Endometrial microvascular endothelial cells (primary cell): ENCODE data around the gene CAB39. TPM values are rescaled to one million over a fixed set of nuclear protein-coding genes. Genes with fewer than 3 reads are reported as not detected.

ENCODE experiments used
- in situ Hi-C: cut with HindIII; loops from 2 replicates; pipeline ENCODE4 v1.10.0; 2017; ENCODE audit warnings: low sequenced_read_pairs, low pct_unique_long_range_greater_than_20kb; ENCODE audit errors: inconsistent ontology term
- total RNA-seq: library from RNA; depleted of rRNA; stranded (reverse); fragments of >200 nt; gene quantifications from one replicate; pipeline ENCODE4 v1.2.3, GENCODE V29; 2015; ENCODE audit errors: inconsistent ontology term

Gene CAB39
- total RNA-seq, 1 donor from 2014 or later = 65.6 TPM

DNA sequence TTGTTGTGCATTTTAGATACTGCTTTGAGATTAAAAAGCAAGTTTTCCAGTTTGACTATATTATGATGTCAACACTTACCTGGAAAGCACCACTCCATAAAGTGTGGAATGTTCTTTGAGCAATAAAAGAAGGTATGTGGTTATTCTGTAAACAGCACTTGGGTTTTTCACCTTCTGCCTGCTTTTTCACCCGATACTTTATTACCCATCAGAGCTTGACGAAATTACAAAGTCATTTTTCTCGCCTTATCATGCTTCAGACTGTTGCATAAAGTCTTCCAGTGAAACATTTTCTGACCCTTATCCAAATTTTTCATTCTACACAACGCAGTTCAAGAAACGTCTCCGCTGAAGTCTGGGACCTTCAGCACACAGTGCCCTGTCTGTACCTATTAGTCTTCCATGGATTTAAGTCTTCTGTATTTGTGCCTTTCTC, 25.2 kb downstream of the CAB39 start:
- in situ Hi-C loops = no loop called here

DNA sequence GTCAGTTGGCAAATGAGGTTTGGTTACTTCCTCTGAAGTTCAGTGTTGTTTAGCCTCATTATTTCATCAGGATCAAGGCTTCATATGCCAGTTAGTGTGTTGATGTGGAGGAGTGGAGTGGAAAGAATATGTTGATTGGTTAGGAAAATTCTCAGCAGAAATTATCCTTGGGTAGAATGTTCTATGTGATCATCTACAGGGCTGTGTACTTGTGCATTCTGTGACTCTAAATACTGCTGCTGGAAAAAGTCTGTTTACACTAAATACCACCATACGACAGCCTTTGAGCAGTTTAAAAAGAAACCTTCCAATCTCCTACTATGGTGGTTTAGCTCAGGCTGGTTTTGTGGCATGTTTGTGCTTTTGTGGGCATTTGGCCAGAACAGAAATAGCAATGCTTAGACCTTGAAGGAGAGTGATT, 25.8 kb downstream of the CAB39 start:
- in situ Hi-C loops = no loop called here

DNA sequence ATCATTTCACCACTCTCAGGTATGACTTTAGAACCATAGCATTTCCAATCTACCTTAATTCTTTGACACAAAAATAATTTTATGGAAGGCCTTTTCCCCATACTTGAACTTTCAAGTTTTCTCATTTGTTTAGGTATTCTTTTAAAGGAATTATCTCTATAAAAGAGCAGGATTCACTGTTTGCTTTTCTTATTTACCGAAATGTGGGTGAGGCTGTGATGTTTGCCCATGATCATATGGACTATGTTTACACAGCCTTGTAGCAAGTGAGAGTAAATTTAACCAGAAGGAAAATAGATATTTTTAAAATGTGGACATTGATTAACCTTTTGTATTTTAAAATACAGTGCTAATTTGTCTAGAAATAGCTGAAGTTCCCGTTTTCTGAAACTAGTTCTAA, 26.3 kb downstream of the CAB39 start:
- in situ Hi-C loops = no loop called here

DNA sequence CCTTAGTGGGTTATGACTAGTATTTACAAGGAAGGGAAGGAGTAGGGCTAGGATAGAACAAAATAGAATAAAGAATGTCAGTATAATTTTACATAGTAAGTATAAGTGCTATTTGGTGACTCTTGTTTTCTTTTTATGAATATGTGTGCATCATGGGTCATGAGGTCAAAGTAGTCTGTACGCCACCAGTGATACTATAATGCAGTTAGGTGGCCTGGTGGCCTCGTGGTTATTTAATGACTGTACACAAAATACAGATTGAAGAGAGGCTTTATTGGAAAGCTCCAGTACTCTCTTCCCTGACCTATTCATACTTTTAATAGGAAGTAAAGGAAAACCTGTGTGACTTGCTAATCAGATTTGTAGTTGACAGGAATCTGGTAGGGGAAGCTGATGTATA, 27.3 kb downstream of the CAB39 start:
- in situ Hi-C loops = no loop called here

DNA sequence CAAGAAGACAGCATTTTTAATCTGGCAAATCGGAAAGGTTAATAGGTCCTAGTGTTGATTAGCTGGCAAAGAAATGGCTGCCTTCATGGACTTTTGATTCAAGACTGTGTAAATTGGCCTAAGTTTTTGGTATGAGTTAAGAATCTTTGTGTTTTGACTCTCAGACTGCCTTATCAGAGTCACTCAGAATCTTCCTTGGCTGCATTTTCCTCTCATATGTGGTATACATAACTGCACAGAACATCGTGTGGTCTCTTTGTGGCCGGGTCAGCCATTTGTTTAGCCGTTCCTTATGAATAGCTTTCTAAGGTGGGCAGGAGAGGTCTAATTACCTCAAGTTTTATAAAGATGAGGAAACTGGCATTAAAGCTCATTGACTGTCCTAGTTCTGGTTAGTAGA, 30.1 kb downstream of the CAB39 start:
- in situ Hi-C loops = no loop called here

DNA sequence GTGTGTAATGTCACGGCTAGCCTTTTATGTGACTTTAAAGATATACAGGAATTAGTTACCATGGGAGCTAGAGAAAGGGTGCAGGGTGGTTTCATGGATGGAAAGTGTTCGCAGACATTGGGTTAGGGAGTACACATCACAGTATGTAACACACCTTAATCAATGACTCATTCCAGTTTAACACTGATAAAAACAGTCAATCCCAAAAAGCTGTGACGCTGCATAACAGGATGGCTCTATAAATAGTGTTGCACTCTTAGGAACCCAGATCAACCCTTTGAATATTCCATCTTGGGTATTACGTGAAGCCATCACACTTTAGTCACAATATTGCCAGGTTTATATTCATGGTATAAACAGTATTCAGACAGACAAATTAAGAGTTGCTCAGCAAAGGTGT, 33.6 kb downstream of the CAB39 start:
- in situ Hi-C loops = no loop called here

DNA sequence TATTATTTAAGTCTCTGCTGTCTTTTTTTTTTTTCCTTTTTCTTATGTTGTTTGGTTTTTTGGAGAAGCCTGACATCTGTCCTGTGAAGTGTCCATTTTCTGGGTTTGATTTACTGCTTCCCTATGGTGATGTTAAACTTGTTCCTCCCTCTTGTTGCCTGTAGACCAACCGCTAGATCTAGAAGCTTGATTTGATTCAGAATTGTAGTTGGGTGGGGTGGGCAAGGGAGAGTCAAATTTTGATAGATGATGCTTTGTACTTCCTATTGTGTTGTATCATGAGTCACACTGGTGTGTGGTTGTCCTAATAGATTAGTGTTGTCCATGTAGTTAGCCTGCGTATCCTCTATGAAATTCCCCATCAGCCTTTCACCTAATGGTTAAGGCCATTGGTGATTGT, 35.4 kb downstream of the CAB39 start:
- in situ Hi-C loops = no loop called here

DNA sequence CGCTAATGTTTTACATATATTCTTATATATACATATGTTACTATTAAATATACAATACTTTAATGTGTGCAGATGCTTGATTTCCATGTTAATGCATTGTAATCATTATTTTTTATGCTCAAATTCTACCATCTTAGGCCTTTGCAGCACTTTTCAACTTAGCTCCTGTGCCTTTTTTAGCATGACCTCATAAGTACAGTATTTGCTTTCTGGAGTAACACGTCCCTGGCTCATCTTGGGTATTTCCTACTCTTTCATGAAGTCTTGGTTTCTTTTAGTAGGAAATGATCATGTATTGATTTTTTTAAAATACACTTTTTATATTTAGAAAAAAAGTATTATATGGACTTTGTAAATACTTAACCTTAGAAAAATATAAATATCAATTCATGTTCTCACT, 36.5 kb downstream of the CAB39 start:
- in situ Hi-C loops = no loop called here

DNA sequence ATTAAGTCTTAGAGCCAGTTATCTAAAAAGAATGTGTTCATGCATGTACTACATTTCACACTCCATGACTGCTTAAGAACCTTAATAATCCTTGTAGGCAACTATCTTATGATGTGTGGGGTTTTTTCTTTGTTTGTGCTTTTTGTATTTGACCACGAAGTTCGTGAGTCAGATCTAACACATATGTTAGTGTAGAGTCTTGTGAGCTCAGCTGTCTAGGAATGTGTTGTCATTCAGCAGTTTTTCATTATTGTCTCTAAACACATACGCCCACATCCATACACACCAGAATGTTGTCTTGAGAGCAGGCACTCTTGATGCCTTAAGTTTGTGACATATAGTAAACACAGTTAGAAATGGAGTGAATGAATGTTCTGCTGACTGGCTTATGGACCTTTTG, 38.4 kb downstream of the CAB39 start:
- in situ Hi-C loops = no loop called here

DNA sequence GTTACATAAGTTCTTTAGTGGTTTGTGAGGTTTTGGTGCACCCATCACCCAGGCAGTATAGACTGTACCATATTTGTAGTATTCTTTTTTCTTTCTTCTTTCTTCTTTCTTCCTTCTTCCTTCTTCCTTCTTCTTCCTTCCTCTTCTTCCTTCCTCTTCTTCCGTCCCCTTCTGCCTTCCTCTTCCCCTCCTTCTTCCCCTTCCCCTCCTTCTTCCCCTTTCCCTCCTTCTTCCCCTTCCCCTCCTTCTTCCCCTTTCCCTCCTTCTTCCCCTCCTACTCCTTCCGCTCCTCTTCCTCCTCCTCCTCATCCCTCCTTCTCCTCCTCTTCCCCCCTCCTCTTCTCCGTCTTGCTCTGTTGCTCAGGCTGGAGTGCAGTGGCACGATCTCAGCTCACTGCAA, 41.6 kb downstream of the CAB39 start:
- in situ Hi-C loops = no loop called here

DNA sequence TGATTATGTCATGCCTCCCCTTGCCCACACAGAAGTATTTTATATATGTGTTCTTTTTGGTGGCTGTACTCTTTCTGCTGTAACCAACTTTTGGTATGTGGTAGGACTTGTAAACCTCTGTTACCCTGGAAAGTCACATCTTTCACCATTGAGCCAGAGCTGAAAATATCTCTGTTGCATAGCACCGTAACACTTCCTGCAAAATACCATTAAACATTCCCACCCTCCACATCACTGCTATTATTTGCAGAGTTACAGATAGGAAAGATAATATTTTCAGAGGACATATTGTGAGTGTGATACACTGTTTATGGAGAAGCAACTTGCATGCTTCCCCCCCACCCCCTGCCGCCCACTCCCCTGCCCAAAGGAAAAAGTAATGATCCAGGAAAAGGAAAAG, 44.8 kb downstream of the CAB39 start:
- in situ Hi-C loops = no loop called here

DNA sequence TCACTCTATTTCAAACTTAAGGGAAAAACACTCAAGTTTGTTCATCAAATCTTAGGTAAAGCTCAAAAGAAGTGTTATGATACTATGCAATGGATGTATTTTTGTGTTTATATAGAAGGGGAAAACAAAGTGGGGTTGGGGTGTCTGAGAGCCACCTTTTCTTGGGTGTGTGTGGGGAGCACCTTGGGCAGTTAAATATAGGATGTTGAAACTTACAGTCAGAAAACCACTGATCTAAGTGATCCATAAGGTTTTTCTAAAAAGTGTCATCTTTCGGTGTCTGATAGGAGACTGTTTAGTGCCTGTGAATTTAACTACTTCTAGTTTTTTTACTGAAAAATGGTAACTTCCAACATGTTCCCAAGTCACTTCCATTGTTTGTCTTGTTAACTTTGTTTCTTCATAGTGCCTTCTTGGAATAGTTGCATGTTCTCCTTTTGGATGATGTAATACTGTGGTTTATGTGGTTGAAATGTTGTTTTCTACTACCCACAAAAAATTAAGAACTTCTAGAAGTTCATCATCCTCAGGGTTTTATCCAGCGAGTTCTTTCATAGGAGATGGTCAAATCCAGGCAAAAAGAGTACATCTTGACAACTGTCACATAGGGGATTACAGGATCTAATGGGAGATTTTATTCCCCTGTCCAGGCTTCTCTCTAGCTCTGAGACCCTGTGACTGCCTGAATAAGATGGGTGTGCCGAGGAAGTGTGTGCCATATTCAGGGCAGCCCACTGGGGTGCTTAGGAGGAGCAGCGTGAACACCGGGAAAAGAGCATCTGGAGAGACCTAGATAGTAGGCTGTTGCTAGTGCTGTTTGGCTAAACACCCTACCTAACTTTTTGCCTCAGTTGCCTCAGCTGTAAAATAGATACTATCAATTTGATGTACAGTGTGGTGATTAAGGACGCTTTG, 46.2 kb downstream of the CAB39 start:
- in situ Hi-C loops = no loop called here

DNA sequence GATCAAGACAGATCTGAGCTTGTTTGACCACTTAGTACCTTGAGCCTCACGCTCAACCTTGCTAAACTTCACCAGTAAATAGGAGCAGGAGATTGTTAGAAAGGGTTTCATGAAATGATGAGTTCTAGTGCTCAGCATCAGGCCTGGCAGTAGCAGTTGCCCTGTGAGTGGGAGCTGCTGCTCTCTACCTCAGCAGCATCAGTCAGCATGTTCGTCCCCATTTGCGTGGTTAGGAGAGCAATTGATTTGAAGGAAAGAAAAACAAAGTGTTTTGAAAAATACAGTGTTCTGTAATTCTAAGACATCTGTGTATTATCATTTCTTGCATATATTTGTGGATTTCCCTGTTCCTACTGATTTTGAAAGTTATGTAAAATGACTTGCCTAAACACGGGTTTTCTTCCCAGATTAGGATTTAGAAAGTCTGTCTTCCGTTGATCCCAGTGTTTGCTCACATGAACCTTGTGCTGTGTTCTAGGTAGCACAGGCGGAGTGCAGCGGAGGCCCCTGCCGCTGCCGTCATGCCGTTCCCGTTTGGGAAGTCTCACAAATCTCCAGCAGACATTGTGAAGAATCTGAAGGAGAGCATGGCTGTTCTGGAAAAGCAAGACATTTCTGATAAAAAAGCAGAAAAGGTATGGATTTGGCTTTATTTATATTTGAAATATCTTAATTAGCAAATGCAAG, 47.0 kb downstream of the CAB39 start:
- in situ Hi-C loops = no loop called here

DNA sequence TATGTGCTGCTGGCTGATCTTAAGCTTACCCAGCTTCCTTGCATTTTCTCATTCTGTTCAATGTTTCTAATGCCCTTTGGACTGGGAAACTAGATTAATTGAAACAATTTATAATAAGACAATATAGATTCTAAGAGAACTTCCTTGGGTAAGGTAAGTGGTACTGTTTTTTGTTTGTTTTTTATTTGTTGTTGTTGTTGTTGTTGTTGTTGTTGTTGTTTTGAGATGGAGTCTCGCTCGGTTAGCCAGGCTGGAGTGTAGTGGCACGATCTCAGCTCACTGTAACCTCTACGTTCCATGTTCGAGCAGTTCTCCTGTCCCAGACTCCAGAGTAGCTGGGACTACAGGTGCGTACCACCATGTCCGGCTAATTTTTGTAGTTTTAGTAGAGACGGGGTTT, 49.1 kb downstream of the CAB39 start:
- in situ Hi-C loops = no loop called here

DNA sequence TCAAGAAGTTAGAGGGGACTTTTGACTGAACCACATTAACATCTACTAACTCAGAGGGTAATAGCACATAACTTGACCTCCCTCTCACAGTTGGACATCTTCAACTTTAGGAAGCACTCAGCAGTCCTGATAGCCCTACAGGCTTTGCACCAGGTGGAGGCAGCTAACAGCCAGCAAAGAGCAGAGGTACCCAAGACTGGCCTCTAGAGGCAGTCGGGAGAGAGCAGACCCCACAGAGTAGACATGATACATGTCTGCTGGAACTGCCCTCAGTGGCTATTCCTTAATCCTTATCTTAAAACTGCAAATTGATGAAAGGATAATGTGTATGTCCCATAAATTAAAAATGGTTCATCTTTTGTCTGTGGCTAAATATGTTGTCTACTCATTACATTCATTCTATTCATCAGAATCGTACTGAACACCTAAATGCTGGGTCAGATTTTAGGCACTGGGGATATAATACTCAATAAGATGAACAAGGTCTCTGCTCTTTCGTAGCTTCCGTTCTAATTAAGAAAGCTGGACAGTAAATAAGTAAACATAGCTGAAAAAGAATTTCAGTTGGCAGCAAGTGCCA, 49.8 kb downstream of the CAB39 start:
- in situ Hi-C loops = no loop called here

DNA sequence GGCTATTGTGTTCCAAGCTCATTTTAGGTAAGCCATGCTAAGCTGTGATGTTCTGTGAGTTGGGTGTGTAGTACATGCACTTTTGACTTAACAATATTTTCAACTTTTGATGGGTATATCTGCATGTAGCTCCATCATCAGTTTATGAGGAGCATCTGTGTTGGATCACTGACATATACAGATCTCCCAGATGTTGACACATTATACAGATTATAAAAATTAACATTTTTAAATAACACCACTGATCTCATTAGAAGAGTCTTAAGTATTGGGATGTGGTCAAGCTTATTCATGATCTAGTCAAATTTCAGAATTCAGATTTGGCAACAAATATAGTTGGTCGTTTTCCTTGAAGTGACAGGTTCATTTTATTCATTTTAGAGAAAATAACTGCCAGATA, 51.7 kb downstream of the CAB39 start:
- in situ Hi-C loops = no loop called here

DNA sequence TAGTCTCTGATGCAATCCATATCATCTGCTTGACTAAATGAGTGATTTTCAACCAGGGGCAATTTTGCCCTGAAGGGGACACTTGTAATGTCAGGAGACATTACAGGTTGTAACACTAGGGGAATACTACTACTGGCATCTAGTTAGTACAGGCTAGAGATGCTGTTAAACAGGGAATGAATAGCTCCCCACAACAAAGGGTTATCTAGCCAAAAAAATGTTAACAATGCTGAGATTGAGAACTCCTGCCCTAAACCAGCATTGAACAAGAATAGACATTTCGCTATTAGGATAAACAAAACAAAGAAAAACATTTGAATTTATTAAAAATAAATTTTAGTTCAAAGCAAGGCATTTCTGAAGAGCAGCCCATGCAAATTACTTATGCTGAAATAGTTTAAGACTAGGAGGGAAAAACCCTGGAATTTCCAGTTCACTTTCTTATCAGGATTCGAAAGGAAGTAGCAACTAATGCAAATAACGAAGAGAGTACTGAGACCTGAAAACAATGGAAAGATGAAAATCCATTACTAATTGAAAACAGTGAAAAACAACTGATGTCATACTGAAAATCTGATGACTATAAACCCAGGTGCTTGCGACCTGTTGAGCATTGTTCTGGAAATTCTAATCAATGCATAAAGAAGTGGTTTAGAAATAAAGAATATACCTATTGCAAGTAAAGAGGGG, 53.1 kb downstream of the CAB39 start:
- in situ Hi-C loops = no loop called here

DNA sequence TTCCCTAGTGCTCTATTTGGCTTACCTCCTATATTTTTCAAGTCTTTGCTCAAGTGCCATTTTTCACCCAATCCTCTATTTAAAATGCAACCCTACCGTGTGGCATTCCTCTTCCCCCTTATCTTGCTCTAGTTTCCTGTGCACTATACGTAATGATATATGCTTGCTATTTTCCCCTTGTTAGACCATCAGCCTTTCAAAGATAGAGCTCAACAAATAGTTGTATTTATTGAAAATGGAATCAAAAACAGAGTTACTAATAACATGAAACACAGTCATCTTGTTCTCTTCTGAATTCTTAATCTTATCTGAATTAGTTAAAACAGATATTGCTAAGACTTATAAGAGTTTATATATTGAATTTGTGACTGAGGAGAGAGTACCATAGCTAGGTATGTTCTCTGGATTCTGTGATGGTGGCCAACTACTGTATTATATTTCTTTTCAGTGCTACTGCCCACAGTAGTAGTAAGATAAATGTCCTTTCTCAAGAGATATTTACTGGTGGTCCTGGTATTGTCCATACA, 55.3 kb downstream of the CAB39 start:
- in situ Hi-C loops = no loop called here

DNA sequence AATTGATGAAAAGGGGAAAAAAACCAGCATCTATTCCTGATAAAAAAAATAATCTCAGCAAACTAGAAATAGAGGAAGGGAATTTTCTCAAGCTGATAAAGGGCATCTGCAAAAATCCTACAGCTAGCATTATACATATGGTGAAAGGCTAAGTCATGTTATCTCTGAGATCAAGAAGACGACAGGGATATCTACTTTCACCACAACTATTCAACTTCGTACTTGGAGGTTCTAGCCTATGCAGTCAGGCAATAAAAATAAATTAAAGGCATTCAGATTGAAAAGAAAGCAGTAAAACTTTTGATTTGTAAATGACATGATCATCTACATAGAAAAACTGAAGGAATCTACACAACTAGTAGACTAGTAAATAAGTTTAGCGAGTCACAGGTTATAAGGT, 58.2 kb downstream of the CAB39 start:
- in situ Hi-C loops = no loop called here
